ENCODE data around the gene TMEM131L. TPM values are rescaled to one million over a fixed set of nuclear protein-coding genes. Genes with fewer than 3 reads are reported as not detected.

The TMEM131L gene
- total and polyA plus RNA-seq, 9 donors, result 3.6 to 18.4 (median 10.7) TPM

DNA sequence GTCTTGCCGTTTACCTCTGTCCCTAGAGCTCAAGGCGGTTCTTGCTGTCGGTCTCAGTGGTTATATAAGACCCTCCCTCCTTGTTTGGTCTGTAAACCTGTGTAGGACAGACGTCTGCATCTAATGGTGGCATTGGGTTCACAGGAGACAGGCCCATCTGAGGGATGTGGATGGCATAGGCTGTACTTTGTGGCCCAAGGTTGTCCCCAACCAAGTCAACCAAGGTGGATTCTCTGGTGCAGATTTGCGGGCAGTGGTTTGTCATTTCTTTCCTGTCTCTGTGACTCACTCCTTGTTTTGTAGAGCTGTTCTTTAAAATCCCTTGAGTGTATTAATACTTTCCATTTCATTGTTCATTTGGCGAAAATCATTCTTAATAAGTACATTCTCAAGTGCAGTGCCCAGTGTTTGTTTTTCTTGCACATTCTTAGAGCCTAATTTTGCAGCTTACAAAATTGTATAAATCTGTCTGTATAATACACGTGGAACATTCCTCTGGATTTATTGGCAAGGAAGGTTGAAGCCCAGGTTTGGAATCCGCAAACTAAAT is 149.9 kb downstream of the TMEM131L start:
- Histone ChIP-seq H3K4me1 (ENCODE audit: insufficient read depth) (no peaks in the 10 kb centered on the region), H3K9me3 (no peaks in the 10 kb centered on the region), H3K4me3 (no peak overlapping the region), H3K36me3 (no peaks in the 10 kb centered on the region), H3K27ac (no peak overlapping the region), H3K27me3 (no peaks in the 10 kb centered on the region)
- no peak for TF ChIP-seq POLR2A (IDR thresholded peaks at IDR 0.05)
- TF ChIP-seq EP300 (IDR thresholded peaks at IDR 0.05), result no peak
- no peak for TF ChIP-seq CTCF (IDR thresholded peaks at IDR 0.05)
- DNase-seq, result no peak
- intact Hi-C loops (cut with DNase I), result no loop called here
- 84 to 85% (median 84%) methylated on average over 8 of the region's 8 CpGs for WGBS, 3 donors

- no peaks in the 10 kb centered on the region for H3K36me3 ChIP-seq
These were observed 152.7 kb downstream of the TMEM131L start for GRCh38 chr4:153618833-153619232.

GRCh38 chr4:153619811-153620210 is 153.7 kb downstream of the TMEM131L start:
- H3K36me3 ChIP-seq, result no peaks in the 10 kb centered on the region
- 72 to 74% (median 73%) methylated on average over 2 of the region's 2 CpGs for WGBS, 3 donors

More at GRCh38 chr4:153618833-153619232, 152.7 kb downstream of the TMEM131L start:
- H3K9me3 ChIP-seq, result no peaks in the 10 kb centered on the region
- intact Hi-C loops (cut with DNase I), result no loop called here
- no peak overlapping the region for H3K4me3 ChIP-seq
- 78 to 82% (median 81%) methylated on average over 6 of the region's 6 CpGs for WGBS, 3 donors
- H3K27ac ChIP-seq, result no peak overlapping the region
- DNase-seq, result no peak
- no peaks in the 10 kb centered on the region for H3K27me3 ChIP-seq
- no peak for TF ChIP-seq EP300 (IDR thresholded peaks at IDR 0.05)
- peaks cover 9% of the 10 kb centered on the region for H3K4me1 ChIP-seq (ENCODE audit: insufficient read depth)

GRCh38 chr4:153620352-153620751 is 154.2 kb downstream of the TMEM131L start:
- TF ChIP-seq EP300 (IDR thresholded peaks at IDR 0.05) (no peak), POLR2A (IDR thresholded peaks at IDR 0.05) (no peak), CTCF (IDR thresholded peaks at IDR 0.05) (no peak)
- Histone ChIP-seq H3K4me3 (no peak overlapping the region), H3K4me1 (ENCODE audit: insufficient read depth) (peaks cover 9% of the 10 kb centered on the region), H3K36me3 (no peaks in the 10 kb centered on the region), H3K27me3 (no peaks in the 10 kb centered on the region), H3K9me3 (no peaks in the 10 kb centered on the region), H3K27ac (no peak overlapping the region)
- no peak for DNase-seq
- intact Hi-C loops (cut with DNase I), result no loop called here
- WGBS, 3 donors, result 14 to 27% (median 14%) methylated on average over 1 of the region's 1 CpG

More at GRCh38 chr4:153619811-153620210, 153.7 kb downstream of the TMEM131L start:
- Histone ChIP-seq H3K4me3 (no peak overlapping the region), H3K9me3 (no peaks in the 10 kb centered on the region), H3K27me3 (no peaks in the 10 kb centered on the region), H3K4me1 (ENCODE audit: insufficient read depth) (peaks cover 9% of the 10 kb centered on the region), H3K27ac (no peak overlapping the region)
- DNase-seq, result no peak
- no peak for TF ChIP-seq EP300 (IDR thresholded peaks at IDR 0.05)
- TF ChIP-seq CTCF (IDR thresholded peaks at IDR 0.05), result no peak
- no peak for TF ChIP-seq POLR2A (IDR thresholded peaks at IDR 0.05)
- intact Hi-C loops (cut with DNase I), result no loop called here

GRCh38 chr4:153622093-153622492 is 155.9 kb downstream of the TMEM131L start:
- H3K9me3 ChIP-seq, result no peaks in the 10 kb centered on the region
- no peaks in the 10 kb centered on the region for H3K27me3 ChIP-seq
- no peaks in the 10 kb centered on the region for H3K36me3 ChIP-seq
- H3K4me1 ChIP-seq (ENCODE audit: insufficient read depth), result peaks cover 9% of the 10 kb centered on the region
- DNase-seq, result no peak
- no peak overlapping the region for H3K27ac ChIP-seq
- no peak overlapping the region for H3K4me3 ChIP-seq
- TF ChIP-seq EP300 (IDR thresholded peaks at IDR 0.05), result no peak
- TF ChIP-seq CTCF (IDR thresholded peaks at IDR 0.05), result no peak
- TF ChIP-seq POLR2A (IDR thresholded peaks at IDR 0.05), result no peak
- intact Hi-C loops (cut with DNase I), result no loop called here
- WGBS, 3 donors, result 94 to 96% (median 94%) methylated on average over 5 of the region's 5 CpGs
